Astrocyte (in vitro differentiated cells and primary cell): Measurements from ENCODE around the gene PAM16. TPM values are rescaled to one million over a fixed set of nuclear protein-coding genes. Genes with fewer than 3 reads are reported as not detected.

ENCODE experiments used
- DNase-seq: peaks from one replicate; pipeline ENCODE4 v3.0.0-alpha.2; 2010; ENCODE audit warnings: low read depth
- FAIRE-seq: peaks from 2 replicates; lab custom pipeline; 2011; peaks lifted over from hg19 to GRCh38; lab: Jason Lieb, UNC
- H2AFZ ChIP-seq: 2 replicates; pipeline ENCODE4 v1.6.0; 2012; ENCODE audit warnings: low read depth, low read length, inconsistent platforms
- H3K27ac ChIP-seq: 2 replicates; pipeline ENCODE4 v1.5.1; 2011; ENCODE audit warnings: low read depth, low read length, inconsistent platforms
- H3K27me3 ChIP-seq: 2 replicates; pipeline ENCODE4 v1.6.0; 2011; ENCODE audit warnings: low read length, inconsistent platforms; ENCODE audit not compliant: insufficient read depth
- H3K36me3 ChIP-seq: 2 replicates; pipeline ENCODE4 v1.5.1; 2011; ENCODE audit warnings: low read length, inconsistent platforms; ENCODE audit not compliant: insufficient read depth
- H3K4me1 ChIP-seq: 2 replicates; pipeline ENCODE4 v1.5.1; 2011; ENCODE audit warnings: low read length, inconsistent platforms; ENCODE audit not compliant: insufficient read depth
- H3K4me2 ChIP-seq: 2 replicates; pipeline ENCODE4 v1.6.0; 2012; ENCODE audit warnings: low read length, inconsistent platforms
- H3K4me3 ChIP-seq: 2 replicates; pipeline ENCODE4 v1.5.1; 2011; ENCODE audit warnings: low read depth, mild to moderate bottlenecking, low read length, inconsistent platforms; ENCODE audit not compliant: insufficient read depth
- H3K79me2 ChIP-seq: 2 replicates; pipeline ENCODE4 v1.6.0; 2012; ENCODE audit warnings: mild to moderate bottlenecking, low read length, inconsistent platforms; ENCODE audit not compliant: insufficient read depth
- H3K9ac ChIP-seq: 2 replicates; pipeline ENCODE4 v1.6.0; 2012; ENCODE audit warnings: mild to moderate bottlenecking, low read length, inconsistent platforms
- H3K9me3 ChIP-seq: 2 replicates; pipeline ENCODE4 v1.5.1; 2012; ENCODE audit warnings: low read depth, mild to moderate bottlenecking, low read length, inconsistent platforms; ENCODE audit not compliant: insufficient read depth
- H4K20me1 ChIP-seq: 2 replicates; pipeline ENCODE4 v1.6.0; 2012; ENCODE audit warnings: low read length, inconsistent platforms; ENCODE audit not compliant: insufficient read depth
- H3K27ac Mint-ChIP-seq: one replicate; pipeline ENCODE4 v1.8.0; 2021; ENCODE audit warnings: mild to moderate bottlenecking, mixed read lengths; ENCODE audit not compliant: unreplicated experiment
- H3K27me3 Mint-ChIP-seq: one replicate; pipeline ENCODE4 v1.8.0; 2021; ENCODE audit warnings: low read depth, mixed read lengths; ENCODE audit not compliant: unreplicated experiment
- H3K36me3 Mint-ChIP-seq: one replicate; pipeline ENCODE4 v1.8.0; 2021; ENCODE audit warnings: low read depth, mixed read lengths; ENCODE audit not compliant: unreplicated experiment
- H3K4me1 Mint-ChIP-seq: one replicate; pipeline ENCODE4 v1.8.0; 2021; ENCODE audit warnings: low read depth, mixed read lengths; ENCODE audit not compliant: unreplicated experiment
- H3K4me3 Mint-ChIP-seq: one replicate; pipeline ENCODE4 v1.8.0; 2021; ENCODE audit warnings: mild to moderate bottlenecking, moderate library complexity, mixed read lengths; ENCODE audit not compliant: unreplicated experiment
- H3K9me3 Mint-ChIP-seq: one replicate; pipeline ENCODE4 v1.8.0; 2021; ENCODE audit warnings: mild to moderate bottlenecking, mixed read lengths; ENCODE audit not compliant: unreplicated experiment
- EZH2 ChIP-seq: IDR thresholded peaks from 2 replicates; pipeline ENCODE4 v1.6.1; 2012; ENCODE audit warnings: mild to moderate bottlenecking, low read length, inconsistent platforms; ENCODE audit not compliant: insufficient read depth
- total RNA-seq: library from RNA; stranded (reverse); gene quantifications from 2 replicates; pipeline ENCODE4 v1.2.1, GENCODE V29; 2021
- TF ChIP-seq, protein P1 (sequence below): IDR thresholded peaks from 2 replicates; pipeline ENCODE4 v1.5.1; 2011; ENCODE audit warnings: low read depth, mild to moderate bottlenecking, inconsistent platforms, low read length, moderate library complexity; ENCODE audit not compliant: insufficient read depth

The PAM16 gene
- total RNA-seq, 1 donor from 2014 or later, result 51.9 TPM

DNA sequence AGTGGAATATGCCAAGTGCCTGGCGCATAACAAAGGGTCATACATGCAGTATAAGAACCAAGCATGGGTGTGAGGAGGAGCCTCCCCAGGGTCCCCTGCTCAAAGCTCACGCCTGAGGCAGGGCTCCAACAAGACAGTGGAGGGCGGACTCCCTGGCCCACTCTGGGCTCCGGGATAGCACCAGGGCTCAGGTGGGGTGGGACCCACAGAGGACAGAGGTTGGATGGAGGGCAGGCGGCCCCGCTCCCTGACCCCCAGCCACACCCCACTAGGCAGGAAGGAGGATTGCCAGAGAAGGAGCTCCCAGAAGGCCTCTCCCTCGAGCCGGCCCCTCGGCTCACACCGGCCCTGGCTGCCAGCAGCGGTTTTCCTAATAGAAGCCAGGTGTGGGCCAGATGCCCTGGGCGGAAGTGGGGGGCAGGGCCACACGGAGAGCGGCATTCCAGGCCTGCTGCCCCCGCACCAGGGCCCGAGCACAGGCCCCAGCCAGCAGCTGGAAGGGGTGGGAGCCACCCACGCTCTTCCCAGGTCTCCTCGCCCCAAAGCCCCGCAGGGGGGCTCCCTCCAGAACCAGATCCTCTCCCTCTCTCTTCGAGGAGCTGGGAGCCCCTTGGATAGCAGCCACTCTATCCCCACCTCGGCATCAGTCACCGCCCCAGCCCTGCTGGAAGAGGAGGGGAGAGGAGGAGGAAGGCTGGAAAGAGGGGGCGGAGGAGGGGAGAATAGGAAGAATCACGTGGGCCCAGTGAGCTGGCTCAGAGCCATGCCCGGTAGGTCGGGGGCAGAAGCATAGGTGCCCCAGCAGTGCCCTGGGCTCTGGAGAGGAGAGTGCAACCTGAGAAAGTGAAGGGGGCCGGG is 41.5 kb upstream of the PAM16 start:
- TF ChIP-seq, protein P1, sequence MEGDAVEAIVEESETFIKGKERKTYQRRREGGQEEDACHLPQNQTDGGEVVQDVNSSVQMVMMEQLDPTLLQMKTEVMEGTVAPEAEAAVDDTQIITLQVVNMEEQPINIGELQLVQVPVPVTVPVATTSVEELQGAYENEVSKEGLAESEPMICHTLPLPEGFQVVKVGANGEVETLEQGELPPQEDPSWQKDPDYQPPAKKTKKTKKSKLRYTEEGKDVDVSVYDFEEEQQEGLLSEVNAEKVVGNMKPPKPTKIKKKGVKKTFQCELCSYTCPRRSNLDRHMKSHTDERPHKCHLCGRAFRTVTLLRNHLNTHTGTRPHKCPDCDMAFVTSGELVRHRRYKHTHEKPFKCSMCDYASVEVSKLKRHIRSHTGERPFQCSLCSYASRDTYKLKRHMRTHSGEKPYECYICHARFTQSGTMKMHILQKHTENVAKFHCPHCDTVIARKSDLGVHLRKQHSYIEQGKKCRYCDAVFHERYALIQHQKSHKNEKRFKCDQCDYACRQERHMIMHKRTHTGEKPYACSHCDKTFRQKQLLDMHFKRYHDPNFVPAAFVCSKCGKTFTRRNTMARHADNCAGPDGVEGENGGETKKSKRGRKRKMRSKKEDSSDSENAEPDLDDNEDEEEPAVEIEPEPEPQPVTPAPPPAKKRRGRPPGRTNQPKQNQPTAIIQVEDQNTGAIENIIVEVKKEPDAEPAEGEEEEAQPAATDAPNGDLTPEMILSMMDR, result no peak
- no peak for TF ChIP-seq EZH2
- Histone ChIP-seq H2AFZ (no peak overlapping the region), H3K27ac (peak overlapping the region; percentile 74), H3K4me3 (no peak overlapping the region), H3K4me1 (peaks cover 44% of the 10 kb centered on the region), H3K27me3 (no peaks in the 10 kb centered on the region), H3K79me2 (no peaks in the 10 kb centered on the region), H3K36me3 (no peaks in the 10 kb centered on the region), H3K9me3 (no peaks in the 10 kb centered on the region), H3K9ac (peak overlapping the region; percentile 61), H3K4me2 (peak overlapping the region; percentile 72), H4K20me1 (no peaks in the 10 kb centered on the region)
- H3K36me3 Mint-ChIP-seq, result peaks cover 6% of the 10 kb centered on the region
- H3K27me3 Mint-ChIP-seq, result no peaks in the 10 kb centered on the region
- DNase-seq (peak; percentile 72), FAIRE-seq (no peak)
- H3K4me3 Mint-ChIP-seq, result no peak overlapping the region
- H3K9me3 Mint-ChIP-seq, result no peaks in the 10 kb centered on the region
- H3K4me1 Mint-ChIP-seq, result peaks cover 10% of the 10 kb centered on the region
- H3K27ac Mint-ChIP-seq, result peak overlapping the region; percentile 85

DNA sequence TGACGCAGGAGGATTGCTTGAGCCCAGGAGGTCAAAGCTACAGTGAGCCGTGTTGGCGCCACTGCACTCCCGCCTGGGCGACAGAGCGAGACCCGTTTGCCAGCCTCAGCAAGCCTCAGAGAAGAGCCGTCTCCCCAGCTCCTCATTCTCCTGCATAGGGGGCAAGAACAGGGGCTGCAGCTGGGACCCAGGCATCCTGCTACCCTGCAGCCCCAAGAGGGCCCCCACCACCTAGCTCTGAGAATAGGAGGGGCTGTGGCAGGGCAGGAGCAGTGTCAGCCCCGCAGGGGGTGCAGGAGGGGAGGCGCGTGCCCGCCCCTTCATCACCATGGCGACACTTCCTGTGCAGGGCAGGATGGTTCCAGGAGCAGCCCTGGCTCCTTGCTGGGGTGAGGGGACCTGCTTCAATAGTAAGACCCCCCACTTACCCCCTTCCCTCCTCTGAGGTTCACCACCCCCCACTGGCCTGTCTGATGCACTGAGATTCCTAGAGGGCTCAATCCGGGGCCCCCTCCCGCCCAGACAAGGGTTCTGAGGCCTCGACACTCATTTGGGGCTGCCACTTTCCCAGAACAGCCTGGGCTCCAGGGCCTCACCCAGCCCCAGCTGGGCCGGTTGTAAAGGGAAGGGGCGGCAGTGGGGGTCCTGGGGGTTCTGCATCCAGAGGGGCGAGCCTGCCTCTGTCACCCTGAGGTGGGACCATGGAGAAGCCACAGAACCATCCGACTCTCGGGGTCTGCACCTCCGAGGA is 40.7 kb upstream of the PAM16 start:
- Mint-ChIP-seq H3K9me3 (no peaks in the 10 kb centered on the region), H3K36me3 (peaks cover 6% of the 10 kb centered on the region), H3K4me1 (peaks cover 15% of the 10 kb centered on the region), H3K4me3 (no peak overlapping the region), H3K27me3 (no peaks in the 10 kb centered on the region), H3K27ac (no peak overlapping the region)
- Histone ChIP-seq H3K4me2 (peak overlapping the region; percentile 72), H3K9me3 (no peaks in the 10 kb centered on the region), H3K79me2 (no peaks in the 10 kb centered on the region), H3K4me1 (peaks cover 53% of the 10 kb centered on the region), H3K36me3 (no peaks in the 10 kb centered on the region), H3K9ac (peak overlapping the region; percentile 61), H3K4me3 (no peak overlapping the region), H4K20me1 (no peaks in the 10 kb centered on the region), H3K27me3 (no peaks in the 10 kb centered on the region), H2AFZ (no peak overlapping the region), H3K27ac (peak overlapping the region; percentile 43)
- DNase-seq (no peak), FAIRE-seq (no peak)
- TF ChIP-seq, protein P1, result no peak
- TF ChIP-seq EZH2, result no peak
